ENCODE results near the gene SOX2.
A peak's percentile ranks its signal among the peaks of the same experiment; 100 is the strongest.

SOX2 gene

DNA sequence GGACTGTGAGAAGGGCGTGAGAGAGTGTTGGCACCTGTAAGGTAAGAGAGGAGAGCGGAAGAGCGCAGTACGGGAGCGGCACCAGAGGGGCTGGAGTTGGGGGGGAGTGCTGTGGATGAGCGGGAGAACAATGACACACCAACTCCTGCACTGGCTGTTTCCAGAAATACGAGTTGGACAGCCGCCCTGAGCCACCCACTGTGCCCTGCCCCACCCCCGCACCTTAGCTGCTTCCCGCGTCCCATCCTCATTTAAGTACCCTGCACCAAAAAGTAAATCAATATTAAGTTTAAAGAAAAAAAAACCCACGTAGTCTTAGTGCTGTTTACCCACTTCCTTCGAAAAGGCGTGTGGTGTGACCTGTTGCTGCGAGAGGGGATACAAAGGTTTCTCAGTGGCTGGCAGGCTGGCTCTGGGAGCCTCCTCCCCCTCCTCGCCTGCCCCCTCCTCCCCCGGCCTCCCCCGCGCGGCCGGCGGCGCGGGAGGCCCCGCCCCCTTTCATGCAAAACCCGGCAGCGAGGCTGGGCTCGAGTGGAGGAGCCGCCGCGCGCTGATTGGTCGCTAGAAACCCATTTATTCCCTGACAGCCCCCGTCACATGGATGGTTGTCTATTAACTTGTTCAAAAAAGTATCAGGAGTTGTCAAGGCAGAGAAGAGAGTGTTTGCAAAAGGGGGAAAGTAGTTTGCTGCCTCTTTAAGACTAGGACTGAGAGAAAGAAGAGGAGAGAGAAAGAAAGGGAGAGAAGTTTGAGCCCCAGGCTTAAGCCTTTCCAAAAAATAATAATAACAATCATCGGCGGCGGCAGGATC is at the start of gene SOX2:
Gene SOX2, plus strand, starts transcription at position 601 of the 811 bp plus-strand sequence. CDS start 436 bp downstream, outside the sequence.
- peak; percentile 72 for DNase-seq

DNA sequence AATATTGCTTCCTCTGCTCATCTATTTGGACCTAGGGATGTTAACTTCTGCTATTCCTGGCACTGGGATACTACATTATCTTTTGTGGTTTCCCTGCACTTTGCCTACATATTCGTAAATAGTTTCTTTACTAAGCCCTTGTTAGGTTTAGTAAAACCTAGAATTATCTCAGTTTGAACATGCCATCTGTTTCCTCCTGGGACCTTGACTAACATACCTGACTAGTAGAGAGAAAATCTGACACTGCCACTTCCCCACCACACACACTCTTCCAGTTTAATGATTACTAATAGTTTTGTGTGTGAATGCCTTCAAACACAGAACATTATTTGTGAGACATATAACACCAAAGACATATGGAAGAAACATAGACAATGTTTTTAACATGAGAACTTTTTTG is 28.2 kb upstream of the SOX2 start:
- DNase-seq, result no peak

DNA sequence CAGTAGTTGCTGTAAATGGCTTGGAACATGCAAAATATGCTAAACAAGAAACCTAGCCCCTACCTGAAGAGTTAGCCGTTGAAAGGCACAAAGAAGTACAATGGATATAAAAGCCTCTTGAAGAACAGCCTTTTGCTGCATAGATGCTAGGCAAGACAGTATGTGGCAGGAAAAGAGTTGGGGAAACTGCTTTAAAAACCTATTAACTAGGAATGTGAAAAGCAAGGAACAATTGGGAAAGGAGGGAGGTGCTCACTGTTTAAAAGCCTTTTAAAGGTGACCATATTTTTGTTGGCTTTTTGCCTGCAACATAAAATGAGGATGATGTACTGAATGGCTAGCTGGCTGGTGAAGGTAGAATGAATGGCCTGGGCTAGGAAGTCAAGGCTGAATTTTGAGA is 24.5 kb upstream of the SOX2 start:
- no peak for DNase-seq

DNA sequence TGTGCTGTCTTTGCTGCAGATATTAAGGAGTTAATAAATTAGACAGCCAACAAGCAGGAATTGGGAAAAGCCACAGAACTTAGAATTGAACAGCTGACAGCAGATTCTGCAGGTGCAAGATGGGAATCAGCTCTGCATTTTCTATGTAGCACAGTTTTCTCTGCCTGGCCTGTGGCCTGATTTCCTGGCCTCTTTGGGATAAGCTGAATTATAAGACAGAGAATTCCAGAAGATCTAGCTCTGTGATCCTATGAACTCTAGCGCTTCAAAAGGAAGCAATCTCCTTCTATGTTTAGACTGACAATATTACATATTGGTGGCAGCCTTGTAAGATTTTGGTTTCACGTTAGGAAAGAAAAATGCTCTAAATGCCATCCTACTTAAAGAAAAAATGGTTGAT is 24.0 kb upstream of the SOX2 start:
- no peak for DNase-seq

DNA sequence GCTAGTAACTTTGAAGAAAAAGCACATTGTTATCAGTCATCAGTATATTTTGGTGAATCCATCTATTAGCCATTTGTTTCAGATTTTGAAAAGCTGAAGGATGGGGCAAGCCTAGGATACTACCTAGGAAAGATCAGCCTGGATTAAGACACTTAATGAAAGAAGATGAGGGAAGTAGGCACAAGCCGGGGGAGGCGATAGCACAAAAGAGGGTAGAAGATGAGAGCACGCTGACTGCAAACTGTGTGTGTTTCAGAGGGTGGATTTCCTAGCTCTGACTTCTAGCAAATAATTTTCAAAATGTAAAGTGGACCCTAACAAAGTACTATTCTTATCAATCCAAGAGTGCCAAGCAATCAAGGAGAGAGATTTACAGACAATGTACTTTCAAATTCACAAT is 22.2 kb upstream of the SOX2 start:
- no peak for DNase-seq

DNA sequence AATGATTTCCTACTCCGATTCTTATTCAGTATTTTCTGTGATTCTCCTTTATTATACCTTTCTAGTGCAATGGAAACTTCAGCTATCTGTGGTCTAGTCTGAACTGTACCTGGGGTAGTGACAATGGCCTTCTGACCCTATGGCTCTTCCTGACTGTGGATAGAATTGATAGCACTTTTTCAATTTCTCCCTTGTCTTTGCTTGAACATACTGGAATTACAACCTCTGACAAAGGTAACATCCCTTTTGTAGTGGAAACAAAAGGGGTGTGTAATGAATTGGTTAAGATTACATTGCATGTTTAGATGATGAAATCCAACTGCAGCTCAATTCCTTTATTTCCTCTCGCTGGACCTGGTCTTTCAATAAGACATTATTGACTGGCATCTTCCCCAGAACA is 21.0 kb upstream of the SOX2 start:
- no peak for DNase-seq

DNA sequence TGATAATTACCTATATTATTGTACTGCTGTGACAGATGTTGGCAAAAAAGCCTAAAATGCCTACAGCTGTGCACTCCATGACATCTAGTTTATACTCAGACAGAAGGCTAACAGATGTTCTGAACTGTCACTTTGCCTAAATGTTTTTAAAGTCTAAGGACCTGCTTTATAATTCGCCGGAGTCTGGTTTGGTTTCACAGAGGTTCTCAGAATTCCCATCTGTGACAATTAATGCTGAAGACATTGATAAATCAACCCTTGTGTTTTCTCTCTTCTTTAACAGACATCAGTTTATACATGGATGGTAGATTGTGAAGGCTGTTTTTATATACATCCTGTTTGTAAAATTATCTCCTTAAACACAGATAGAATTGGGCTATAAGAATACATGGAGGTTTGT is 19.8 kb upstream of the SOX2 start:
- no peak for DNase-seq

DNA sequence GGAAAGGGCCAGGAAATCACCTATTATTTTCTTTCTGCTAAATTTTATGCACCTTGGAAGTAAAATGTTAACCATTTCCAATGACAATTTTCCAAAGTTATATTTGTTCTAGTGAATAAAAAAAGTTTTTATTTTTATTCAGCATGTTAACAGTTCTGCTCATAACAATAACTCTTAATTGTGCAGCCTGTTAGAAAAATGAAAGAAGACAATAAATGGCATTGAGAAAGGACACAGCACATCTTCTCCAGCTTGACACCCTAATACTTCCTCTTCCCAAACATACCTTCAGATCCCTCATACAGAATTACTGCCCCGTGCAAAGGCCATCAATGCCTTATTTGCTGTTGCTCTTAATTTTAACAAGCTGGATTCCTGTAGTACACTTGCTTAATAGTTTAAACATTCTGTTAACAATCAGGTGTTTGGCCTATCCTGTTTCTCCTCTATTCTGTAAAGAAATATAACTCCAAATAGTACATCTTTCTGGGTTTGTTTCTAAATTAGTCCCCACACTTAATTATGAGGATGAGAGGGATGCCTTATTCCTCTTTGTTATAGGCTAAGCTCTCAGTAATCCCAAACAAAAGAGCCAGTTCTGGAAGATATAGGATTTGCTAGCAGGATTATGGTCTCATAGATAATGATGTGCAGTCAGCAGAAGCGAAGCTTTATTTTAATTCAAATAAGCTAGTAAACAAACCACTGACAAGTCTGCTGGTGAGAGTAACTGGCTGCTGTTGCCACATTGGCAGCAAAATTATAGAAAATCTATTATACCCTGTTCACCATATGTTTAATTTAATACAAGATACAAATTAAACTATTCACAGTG is 19.2 kb upstream of the SOX2 start:
- no peak for DNase-seq

DNA sequence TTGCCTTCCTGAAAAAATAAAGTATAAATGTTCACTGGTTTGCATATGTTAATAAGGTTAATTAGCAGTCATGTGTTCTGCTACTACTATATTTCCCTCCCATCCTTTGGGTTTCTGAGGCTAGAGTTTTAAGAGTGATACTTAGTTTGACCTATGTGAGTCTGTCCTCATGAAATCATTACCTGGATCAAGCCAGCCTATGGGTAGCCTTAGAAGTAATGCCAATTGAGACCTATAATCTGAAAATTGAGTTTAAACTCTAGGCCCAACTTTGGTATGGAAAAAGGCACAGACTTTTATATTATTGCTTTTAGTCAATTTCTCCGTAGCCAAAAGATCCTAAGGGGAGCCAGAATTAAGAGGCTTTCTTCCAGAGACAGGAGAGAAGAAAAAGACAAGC is 18.4 kb upstream of the SOX2 start:
- DNase-seq, result no peak

DNA sequence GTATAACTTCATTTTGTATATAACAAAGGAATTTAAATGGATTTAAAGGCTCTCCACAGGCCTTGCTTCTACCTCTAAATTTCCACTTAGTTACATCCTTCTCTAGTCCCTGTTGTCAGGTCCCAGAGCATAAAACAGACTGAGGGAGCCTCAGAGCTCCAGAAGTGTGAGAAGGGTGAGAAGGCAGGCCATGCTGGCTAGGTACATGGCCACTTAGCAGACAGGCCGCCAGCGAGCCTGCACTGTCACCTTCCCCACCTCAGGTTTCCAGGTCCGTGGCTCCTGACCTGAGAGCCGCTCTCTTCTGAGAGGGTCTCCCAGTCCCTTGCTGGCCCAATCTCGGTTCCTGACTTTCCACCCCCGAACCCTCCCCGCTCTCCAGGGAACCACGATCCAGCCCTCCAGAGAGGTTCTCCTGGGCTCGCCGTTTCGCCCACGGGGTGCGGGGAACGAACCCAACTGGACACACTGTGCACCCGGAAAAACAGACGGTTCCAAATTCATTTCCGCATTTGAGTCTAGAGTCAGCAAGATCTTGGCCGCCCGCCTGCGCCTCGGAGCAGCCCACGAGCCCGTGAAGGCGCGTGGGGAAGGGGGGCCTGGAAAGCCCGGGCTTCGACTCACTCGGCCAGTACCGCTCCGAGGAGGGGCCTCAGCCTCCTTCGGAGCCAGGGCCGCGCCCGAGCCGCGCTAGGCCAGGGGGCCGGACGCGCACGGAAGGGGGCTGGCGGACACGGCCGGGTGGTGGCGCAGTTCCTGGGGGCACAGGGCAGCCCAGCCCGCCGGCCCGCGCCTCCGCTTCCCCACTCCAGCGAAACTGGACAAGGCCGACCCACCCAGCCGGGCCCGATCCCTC is 16.7 kb upstream of the SOX2 start:
- no peak for DNase-seq

DNA sequence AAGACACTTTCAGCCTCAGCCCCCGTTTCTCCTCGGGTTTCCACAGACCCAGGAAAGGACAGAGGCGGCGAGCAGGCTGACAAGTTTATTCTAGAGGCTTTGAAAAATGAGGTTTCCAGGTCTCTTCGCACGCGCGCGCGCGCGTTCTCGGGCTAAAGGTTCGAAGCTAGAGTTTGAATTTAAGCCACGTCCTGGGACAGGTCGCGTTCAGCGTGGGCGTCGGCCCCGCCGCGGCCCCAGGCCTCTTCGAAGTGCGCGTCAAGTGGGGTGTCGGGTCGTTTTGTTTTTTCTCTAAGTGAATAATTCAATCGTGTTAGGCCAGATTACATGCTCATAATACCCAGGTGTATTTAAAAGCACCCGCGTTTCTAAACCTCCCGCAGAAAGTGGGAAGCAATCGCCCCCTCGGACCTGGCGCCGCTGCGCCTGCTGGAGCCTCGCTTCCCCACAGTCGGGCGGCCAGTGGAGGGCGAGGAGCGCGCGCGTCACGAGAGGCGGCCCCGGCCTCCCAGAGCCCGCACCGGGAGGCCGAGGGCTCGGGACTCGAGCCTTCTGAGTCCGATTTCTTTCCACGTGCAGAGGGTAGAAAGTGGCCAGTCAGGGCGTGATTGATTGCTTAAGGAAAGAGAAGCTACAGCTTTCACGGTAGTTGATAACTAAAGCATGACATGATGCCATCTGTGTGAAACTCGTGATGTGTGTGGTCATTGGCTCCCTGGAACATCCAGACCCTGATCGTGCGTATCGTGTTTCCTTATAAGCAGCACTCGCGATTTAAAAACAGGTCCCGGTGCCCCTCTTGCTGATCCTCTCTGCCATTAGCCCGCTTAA is 15.8 kb upstream of the SOX2 start:
- DNase-seq, result no peak

DNA sequence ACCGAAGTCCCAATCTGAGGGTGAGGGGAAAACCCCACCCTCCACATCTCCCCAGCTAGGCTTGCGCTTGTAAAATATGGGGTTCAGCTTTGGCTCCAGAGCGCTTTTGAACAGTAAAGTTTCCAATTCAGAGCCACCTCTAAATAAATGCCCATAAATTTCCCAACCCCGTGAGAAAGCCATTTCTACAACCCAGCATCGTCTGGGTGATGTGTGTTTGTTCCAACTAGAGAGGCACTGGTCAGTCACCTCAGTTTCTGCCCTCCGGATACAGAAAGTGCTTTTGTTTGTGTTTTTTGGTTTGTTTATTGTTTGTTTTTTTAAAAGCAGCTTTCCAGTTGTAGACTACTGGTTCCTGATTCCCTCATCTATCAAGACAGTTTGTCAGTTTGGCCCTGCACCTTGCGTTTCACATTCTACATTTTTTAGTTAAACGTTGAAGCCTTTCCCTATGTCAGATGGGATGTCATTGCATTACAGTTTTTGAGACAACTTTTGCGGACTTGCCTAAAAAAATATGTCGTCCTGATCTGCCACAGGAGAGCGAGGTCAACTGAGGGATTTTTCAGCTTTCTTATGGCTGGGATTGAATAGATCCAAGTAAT is 15.0 kb upstream of the SOX2 start:
- DNase-seq, result no peak

DNA sequence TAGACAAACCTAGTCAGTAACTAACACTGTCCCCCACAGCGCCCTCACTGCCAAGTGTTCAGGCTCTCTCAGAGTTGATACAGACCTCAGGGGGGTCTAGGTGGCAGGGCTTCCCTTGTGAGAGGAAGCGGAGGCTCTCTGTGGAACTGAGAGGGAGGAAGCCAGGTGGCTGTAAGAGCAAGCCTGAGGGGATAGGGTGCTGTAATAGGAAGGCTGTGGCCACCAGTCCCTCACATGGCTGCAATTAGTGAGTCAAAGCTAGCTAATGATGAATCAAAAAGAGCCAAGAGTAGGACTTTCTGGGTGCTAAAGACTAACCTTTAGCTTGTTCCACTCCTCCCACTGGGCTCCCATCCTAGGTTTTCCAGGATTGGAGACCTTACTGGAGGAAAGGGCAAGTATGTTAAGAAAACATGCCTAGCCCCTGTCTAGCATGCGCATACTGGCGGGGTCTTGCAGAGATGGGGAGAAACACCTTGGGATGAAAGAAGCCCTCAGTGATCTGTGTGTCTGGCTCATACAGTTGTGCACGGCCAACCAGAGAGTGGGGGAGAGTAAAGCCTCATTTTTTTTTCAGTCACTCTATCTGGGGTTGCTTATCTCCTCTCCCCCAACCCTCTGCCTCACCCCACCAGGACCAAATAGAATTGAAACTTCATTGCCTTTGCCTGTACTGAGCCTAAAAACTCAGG is 13.3 kb upstream of the SOX2 start:
- no peak for DNase-seq

DNA sequence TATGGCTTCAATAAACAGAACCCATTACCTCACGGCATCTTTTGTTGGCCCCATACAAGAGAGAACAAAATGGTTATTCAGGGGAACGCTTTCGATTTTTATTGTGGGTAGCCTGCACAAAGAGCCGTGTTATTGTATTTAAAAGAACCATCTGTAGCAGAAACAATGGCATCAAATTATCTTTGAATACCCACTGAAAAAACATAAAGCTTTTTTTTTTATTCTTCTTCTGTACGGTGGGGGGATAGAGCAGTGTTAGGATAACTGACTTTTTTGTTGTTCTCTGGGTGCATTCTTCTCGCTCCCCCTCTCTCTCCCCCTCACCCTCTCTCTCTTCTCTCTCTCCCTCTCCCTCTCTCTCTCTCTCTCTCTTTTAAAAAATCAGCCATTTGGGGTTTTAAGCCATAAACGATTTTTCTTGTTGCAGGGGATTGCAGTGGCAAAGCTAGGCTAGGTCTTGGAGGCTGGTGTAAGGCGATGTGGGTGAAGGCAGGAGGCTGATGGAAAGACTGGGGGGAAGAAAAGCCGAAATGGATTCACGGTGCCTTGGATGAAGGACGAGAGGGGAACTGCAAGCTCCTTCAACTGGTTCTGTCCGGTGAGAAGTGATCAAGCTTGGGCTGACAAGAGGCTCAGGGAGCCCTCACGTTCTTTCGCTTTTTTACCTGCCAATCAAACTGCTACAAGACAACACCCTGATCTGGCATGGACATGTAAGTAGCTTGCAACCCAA is 12.4 kb upstream of the SOX2 start:
- no peak for DNase-seq

DNA sequence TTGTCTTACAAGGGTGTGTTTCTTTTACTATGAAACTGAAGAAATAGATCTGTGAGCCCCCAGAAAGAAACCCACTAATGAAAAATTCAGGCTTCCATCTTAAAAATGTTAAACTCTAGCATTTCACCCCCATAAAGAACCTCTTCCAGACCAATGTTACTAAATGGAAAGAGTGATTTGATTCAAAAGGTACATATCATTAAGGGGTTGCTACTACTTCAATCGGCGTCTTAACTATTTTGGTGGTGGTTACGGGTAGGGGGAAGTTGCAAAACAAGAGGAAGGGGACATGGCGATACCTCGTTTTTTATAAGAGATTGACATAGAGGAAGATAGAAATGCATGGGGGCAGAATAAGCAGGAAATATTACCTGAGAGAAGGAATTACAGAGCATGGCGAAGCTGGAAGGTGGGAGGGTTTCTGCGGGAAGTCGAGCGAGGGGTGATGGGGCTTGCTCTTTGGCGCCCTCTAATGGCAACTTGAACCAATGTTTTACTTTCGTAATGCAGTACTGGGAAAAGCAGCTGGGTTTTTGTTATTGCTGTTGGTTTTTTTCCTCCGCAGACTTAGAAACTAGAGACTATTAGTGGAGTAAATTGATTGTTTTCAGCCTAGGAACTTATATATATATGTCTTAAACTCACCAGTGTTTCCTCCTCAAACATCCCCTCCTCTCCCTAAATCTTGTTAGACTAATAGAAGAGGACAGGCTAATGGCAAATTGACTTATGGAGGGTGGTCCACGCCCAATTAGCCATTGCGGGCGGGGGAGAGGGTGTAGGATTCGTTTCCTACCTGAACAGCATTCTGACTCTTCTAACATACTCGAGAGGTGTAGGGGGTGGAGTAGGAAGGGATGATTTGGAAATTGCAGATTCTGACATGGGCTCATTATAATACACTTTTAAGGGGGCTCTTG is 11.3 kb upstream of the SOX2 start:
- DNase-seq, result peak; percentile 82

DNA sequence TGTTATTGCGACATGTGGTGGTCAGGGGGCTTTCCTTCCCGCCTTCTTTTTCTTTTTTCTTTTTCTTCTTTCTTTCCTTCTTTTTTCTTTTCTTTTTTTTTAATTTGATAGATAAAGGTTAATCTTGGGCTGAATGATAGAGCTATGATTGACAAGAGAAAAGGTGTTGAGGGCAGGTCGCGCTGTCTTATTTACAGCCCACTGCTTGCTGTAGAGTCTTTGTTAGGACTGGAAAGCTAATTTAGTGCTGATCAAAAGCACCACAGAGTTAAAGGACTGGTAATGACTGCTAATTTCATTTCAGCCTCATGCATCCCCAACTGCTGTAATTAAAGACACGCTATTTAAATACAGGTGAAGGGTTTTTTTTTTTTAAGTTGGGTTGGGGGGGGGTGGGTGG is 10.6 kb upstream of the SOX2 start:
- no peak for DNase-seq

DNA sequence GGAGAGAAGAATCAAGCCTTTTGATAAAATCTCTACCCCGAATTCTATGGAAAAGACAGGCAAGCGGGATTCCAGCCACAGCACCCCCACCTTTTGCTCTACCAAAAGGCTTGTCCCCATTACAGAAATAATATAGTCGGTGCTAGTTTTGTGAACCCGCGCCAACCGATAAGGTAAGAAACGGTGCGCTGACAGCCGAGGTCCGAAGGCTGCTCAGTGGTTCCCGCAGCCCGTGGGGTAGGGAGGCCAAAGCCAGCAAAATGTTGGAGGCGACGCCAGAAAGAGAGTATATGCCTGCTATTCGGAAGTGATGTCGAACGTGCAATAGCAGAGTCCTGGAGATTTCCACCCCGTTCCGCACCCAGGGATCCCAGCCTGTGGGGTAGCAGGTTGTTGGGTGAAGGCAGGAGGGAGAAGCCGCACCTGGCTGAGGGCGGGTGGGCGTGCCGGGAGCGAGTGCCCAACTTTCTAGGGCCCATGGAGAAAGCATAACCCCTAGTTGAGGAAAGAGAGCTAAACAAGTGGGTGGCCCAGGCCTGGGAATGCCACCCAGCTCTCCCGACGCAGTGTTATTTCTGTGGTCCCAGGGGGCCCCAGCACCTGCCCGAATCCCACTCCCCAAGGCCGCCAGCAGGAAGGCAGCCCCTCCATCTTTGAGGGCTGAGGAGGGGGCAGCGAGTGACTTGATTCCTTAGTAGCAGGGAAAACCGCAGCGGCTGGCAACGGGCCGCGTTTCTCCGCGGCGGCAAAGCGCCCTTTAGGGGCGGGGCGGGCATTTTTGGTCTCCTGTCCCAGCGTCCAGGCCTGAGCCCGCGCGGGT is 7.9 kb upstream of the SOX2 start:
- DNase-seq, result no peak

DNA sequence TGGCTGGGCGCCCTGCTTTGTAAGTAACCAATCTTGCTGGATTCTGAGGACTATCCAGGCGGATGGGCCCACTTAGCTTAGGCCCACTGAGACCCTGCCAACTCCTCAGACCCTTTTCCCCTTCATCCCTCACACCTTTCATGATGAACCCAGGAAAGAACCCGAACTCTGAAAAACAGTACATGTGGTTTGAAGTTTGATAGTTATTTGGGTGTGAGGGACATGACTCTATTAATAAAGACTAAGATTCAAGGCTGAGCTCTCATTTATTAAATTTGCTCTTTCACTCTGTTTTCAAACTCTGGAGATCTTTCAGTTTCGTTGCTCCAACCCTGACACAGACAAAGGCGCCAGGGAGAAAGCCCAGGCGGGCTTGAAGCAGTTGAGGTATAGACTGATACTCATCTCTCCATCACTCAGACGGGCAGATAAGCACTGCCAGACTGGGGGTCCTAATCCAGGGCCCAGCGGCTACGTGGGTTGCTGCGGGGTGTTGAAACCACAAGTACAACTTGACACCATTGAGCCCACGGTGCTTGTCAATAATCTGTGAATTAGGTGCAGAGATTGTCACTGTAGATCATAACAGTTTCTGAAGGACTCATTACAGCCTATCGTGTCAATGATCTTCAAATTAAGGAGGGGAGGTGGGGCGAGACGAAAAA is 7.2 kb upstream of the SOX2 start:
- no peak for DNase-seq
